Aortic smooth muscle cell (primary cell): ENCODE data around the gene LIME1. TPM values are rescaled to one million over a fixed set of nuclear protein-coding genes. Genes with fewer than 3 reads are reported as not detected.

Source experiments
- total RNA-seq: library from RNA; depleted of rRNA; stranded (reverse); fragments of >200 nt; gene quantifications from 2 replicates; pipeline ENCODE4 v1.2.3, GENCODE V29; 2014

Gene LIME1
- total RNA-seq = 2.1 TPM in 2 replicates

DNA sequence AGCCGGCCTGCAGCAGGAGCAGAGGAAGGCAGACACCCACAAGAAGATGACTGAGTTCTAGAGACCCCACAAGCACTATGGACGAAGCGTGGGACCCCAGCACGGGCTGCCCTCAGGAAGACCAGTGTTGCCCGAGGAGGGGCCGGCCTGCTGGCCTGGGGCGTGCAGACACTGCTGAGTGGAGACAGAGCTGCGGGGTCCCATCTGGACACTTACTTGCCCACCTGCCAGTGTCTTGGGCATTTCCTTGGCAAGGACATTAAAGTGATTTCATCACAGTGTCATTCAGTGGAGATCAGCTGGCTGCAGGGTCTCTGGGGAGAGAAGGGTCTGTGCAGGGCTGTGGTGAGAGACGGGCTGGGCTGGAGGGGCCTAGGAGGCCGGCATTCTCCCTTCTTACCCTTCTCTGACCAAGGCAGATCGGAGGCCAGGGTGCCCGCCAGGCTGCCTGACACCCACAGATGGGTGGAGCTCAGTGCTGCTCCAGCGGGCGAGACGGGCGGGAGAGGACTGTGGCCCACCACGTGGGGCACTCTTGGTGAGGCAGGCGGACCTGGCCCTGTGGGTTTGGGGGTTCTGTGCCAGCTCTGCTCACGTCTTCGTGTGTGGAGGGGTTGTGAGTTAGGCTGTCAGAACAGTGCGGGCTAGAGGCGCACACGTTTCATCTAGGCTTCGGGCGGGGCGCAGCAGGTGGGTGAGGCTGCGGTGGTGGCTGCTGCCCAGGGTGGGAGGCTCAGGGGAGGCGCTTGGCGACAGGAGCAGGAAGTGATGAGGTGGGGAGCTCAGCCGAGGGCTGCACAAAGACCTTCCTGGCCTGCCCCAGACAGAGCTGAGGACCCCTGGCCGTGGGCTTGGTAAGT is at the start of gene LIME1:
TSS of gene LIME1 (plus strand) at position 806 of the 860 bp plus-strand sequence. CDS start 886 bp downstream, outside the sequence.

DNA sequence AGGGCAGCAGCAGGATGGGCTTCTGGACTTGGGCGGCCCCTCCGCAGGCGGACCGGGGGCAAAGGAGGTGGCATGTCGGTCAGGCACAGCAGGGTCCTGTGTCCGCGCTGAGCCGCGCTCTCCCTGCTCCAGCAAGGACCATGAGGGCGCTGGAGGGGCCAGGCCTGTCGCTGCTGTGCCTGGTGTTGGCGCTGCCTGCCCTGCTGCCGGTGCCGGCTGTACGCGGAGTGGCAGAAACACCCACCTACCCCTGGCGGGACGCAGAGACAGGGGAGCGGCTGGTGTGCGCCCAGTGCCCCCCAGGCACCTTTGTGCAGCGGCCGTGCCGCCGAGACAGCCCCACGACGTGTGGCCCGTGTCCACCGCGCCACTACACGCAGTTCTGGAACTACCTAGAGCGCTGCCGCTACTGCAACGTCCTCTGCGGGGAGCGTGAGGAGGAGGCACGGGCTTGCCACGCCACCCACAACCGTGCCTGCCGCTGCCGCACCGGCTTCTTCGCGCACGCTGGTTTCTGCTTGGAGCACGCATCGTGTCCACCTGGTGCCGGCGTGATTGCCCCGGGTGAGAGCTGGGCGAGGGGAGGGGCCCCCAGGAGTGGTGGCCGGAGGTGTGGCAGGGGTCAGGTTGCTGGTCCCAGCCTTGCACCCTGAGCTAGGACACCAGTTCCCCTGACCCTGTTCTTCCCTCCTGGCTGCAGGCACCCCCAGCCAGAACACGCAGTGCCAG is 39.7 kb upstream of the LIME1 start, which contains the start of gene TNFRSF6B:
TSS of gene TNFRSF6B (plus strand) at position 25 of the 729 bp plus-strand sequence. CDS start at position 141, 116 bp downstream.

DNA sequence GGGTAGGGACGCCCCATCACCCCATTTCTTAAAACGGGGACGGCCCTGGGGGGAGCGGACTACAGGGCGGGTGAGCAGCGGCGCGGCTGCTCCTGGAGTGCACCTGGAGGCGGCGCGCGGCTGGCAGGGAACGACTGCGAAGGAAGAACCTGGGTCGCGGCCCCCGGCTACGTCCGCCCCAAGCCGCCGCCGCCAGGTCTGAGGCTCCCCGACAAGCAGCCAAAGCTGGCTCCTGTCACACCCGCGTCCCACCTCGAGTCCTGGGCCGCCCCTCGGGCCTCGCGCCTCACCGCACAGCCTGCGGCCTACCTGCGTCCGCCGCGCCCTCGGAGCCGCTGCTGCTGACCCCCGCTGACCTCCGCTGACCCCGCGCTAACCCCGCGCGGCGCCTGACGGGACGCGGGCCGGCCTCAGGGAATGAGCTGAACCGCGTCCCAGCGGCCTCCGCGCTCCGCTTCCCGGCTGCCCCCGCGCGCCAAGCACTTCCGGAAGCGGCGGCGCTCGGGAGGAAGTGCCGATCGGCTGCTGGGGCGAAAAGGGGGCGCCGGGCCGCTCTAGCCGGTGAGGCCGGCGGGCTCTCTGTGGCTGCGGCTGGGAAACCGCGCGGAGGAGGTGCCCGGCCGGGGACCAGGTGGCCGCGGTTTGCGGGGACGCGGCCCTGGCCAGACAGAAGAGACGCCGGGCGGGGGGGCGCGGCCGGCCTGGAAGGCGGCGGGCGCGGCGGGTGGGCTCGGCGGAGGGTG is 28.7 kb upstream of the LIME1 start, which contains the start of the genes ARFRP1 and ZGPAT:
TSS of gene ARFRP1 (minus strand) at position 419 of the 743 bp plus-strand sequence. CDS start 885 bp downstream, outside the sequence.
TSS of gene ZGPAT (plus strand) at position 482 of the 743 bp plus-strand sequence. CDS start 542 bp downstream, outside the sequence.

GRCh38 chr20:63739130-63740069 is 2.9 kb downstream of the LIME1 start, which contains the start of gene SLC2A4RG:
Gene SLC2A4RG, plus strand, starts transcription at chr20:63739776. Its CDS starts 137 bp downstream, at chr20:63739913.

Other genes starting within 250 kb of the LIME1 start
- 0.06 and 0.13 TPM in 2 replicates for gene EEF1A2, start 237.6 kb upstream of the LIME1 start, total RNA-seq
- 31.3 and 33.0 TPM in 2 replicates for gene PPDPF, start 215.9 kb upstream of the LIME1 start, total RNA-seq
- gene PTK6, start 199.3 kb upstream of the LIME1 start, total RNA-seq = 0.12 and 0.13 TPM in 2 replicates
- gene SRMS, start 188.9 kb upstream of the LIME1 start, total RNA-seq = not detected in 2 replicates
- 0.12 and 0.13 TPM in 2 replicates for gene FNDC11, start 182.5 kb upstream of the LIME1 start, total RNA-seq
- 27.6 and 32.0 TPM in 2 replicates for gene HELZ2, start 162.4 kb upstream of the LIME1 start, total RNA-seq
- 8.4 and 8.5 TPM in 2 replicates for gene GMEB2, start 109.6 kb upstream of the LIME1 start, total RNA-seq
- gene STMN3, start 83.2 kb upstream of the LIME1 start, total RNA-seq = 13.7 and 22.9 TPM in 2 replicates
- gene RTEL1, start 78.4 kb upstream of the LIME1 start, total RNA-seq = 12.4 and 15.7 TPM in 2 replicates
- 4.5 and 7.0 TPM in 2 replicates for gene TNFRSF6B, start 40.0 kb upstream of the LIME1 start, total RNA-seq
- 44.7 and 53.4 TPM in 2 replicates for gene ARFRP1, start 28.7 kb upstream of the LIME1 start, total RNA-seq
- gene ZGPAT, start 28.6 kb upstream of the LIME1 start, total RNA-seq = 15.8 and 22.3 TPM in 2 replicates
- 19.3 and 21.5 TPM in 2 replicates for gene SLC2A4RG, start 3.1 kb downstream of the LIME1 start, total RNA-seq
- 1.9 and 3.3 TPM in 2 replicates for gene ZBTB46, start 94.6 kb downstream of the LIME1 start, total RNA-seq
- not detected in 2 replicates for gene ABHD16B, start 124.8 kb downstream of the LIME1 start, total RNA-seq
- gene TPD52L2, start 128.6 kb downstream of the LIME1 start, total RNA-seq = 139 and 147 TPM in 2 replicates
- 61.3 and 81.0 TPM in 2 replicates for gene DNAJC5, start 158.5 kb downstream of the LIME1 start, total RNA-seq
- 15.7 and 19.2 TPM in 2 replicates for gene UCKL1, start 219.8 kb downstream of the LIME1 start, total RNA-seq
- 7.0 and 7.2 TPM in 2 replicates for gene ZNF512B, start 233.3 kb downstream of the LIME1 start, total RNA-seq
- 1.2 and 1.4 TPM in 2 replicates for gene SAMD10, start 243.0 kb downstream of the LIME1 start, total RNA-seq
- gene PRPF6, start 244.5 kb downstream of the LIME1 start, total RNA-seq = 80.3 and 82.0 TPM in 2 replicates